Esophagus muscularis mucosa (tissue), 4 donors: Measurements from ENCODE around the gene SMIM43.

Experiments
- CTCF ChIP-seq, 3 experiments: fragments of 200-600 bp in 2 of 3; fragments of 450-650 bp in 1 of 3; sonication (generic) in 2 of 3; IDR thresholded peaks; one replicate each; pipeline ENCODE4 v1.5.1; 2017 to 2019; ENCODE audit warnings: antibody characterized with exemption in 3 of 3, mild to moderate bottlenecking in 2 of 3, moderate library complexity in 1 of 3
- EP300 ChIP-seq: sonication (generic); formaldehyde crosslinking; IDR thresholded peaks from one replicate; pipeline ENCODE4 v1.6.1; 2017; ENCODE audit warnings: antibody characterized with exemption
- POLR2AphosphoS5 ChIP-seq, 2 donors: sonication (generic); formaldehyde crosslinking; IDR thresholded peaks; one replicate each; pipeline ENCODE4 v1.6.1; 2017; ENCODE audit warnings: antibody characterized with exemption in 2 of 2

- TF ChIP-seq CTCF (IDR thresholded peaks at IDR 0.05), result no peak
- TF ChIP-seq EP300, result no peak
- no peak for TF ChIP-seq POLR2AphosphoS5 (IDR thresholded peaks at IDR 0.05)
Observed at GRCh38 chr4:121740796-121741409, 24.1 kb downstream of the SMIM43 start.
